ENCODE measurements around the gene RCL1. TPM values are rescaled to one million over a fixed set of nuclear protein-coding genes. Genes with fewer than 3 reads are reported as not detected.

Gene RCL1
- polyA plus RNA-seq, 2 of the 4 experiments (the other 2 are of a cell fraction) = 25.5 to 27.5 TPM

GRCh38 chr9:4904322-4905134 is 111.8 kb downstream of the RCL1 start:
- DNase-seq (ENCODE audit: low read depth in 1 of 2, low spot score in 1 of 2) = peak in 1 of 2 experiments; percentile 61

GRCh38 chr9:4905135-4905490 is 112.4 kb downstream of the RCL1 start:
- ATAC-seq (peak in 1 of 2 experiments; percentile 39; a peak in 4 of 6 replicates), FAIRE-seq (no peak), DNase-seq (ENCODE audit: low read depth in 1 of 2, low spot score in 1 of 2) (peak in 1 of 2 experiments; percentile 8)
- CTCF ChIA-PET = no interaction called here
- peaks cover 37% of the 10 kb centered on the region for H3K4me1 ChIP-seq
- TF ChIP-seq JUNB (IDR thresholded peaks at IDR 0.05) = no peak; the same call in 1 of the 2 replicates
- no peak for TF ChIP-seq BHLHE40 (IDR thresholded peaks at IDR 0.05; ENCODE audit: low read depth, low read length)
- TF ChIP-seq GATA3 (IDR thresholded peaks at IDR 0.05; ENCODE audit: borderline replicate concordance) = 0 out of 2 replicates have a peak, but pooled peaks have one; percentile 3
- TF ChIP-seq, protein P1, sequence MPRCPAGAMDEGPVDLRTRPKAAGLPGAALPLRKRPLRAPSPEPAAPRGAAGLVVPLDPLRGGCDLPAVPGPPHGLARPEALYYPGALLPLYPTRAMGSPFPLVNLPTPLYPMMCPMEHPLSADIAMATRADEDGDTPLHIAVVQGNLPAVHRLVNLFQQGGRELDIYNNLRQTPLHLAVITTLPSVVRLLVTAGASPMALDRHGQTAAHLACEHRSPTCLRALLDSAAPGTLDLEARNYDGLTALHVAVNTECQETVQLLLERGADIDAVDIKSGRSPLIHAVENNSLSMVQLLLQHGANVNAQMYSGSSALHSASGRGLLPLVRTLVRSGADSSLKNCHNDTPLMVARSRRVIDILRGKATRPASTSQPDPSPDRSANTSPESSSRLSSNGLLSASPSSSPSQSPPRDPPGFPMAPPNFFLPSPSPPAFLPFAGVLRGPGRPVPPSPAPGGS (IDR thresholded peaks at IDR 0.05) = 0 out of 3 replicates have a peak, but pooled peaks have one; percentile 2
- peak in 1 of 2 experiments; percentile 58; a peak in 2 of 4 replicates for TF ChIP-seq CEBPB (IDR thresholded peaks at IDR 0.05)
- TF ChIP-seq ZSCAN20 (CRISPR knock-in tag; IDR thresholded peaks at IDR 0.05) = no peak
- no peak for TF ChIP-seq HDAC2 (IDR thresholded peaks at IDR 0.05)
- peak in 1 of 2 experiments; percentile 43; a peak in 3 of 5 replicates for TF ChIP-seq EP300 (IDR thresholded peaks at IDR 0.05)
- TF ChIP-seq JUN (IDR thresholded peaks at IDR 0.05) = peak in 1 of 2 experiments; percentile 62; a peak in 1 of 5 replicates
- TF ChIP-seq CTCF (IDR thresholded peaks at IDR 0.05) = no peak
- 7% methylated on average over 2 of the region's 2 CpGs for WGBS (ENCODE audit: missing lambda C conversion rate)
- H3K4me3 ChIP-seq = no peak overlapping the region
- no peaks in the 10 kb centered on the region for H3K9me3 ChIP-seq
- peak overlapping the region; percentile 64 for H3K4me2 ChIP-seq
- H3K27ac ChIP-seq = peak overlapping the region; percentile 35 to 62; a peak in 5 of 6 replicates
- POLR2A ChIA-PET = no interaction called here

More at GRCh38 chr9:4904322-4905134, 111.8 kb downstream of the RCL1 start:
- TF ChIP-seq JUNB (IDR thresholded peaks at IDR 0.05) (peak; percentile 46; the same call in 1 of the 2 replicates), EP300 (IDR thresholded peaks at IDR 0.05) (peak; percentile 59 to 75; a peak in 4 of 5 replicates), JUN (IDR thresholded peaks at IDR 0.05) (peak; percentile 35 to 69; a peak in 2 of 5 replicates), ESRRA (IDR thresholded peaks at IDR 0.05; ENCODE audit: borderline replicate concordance, low read length) (no peak), NPAS2 (CRISPR knock-in tag; IDR thresholded peaks at IDR 0.05; ENCODE audit: borderline replicate concordance) (no peak), HOXA7 (CRISPR knock-in tag; IDR thresholded peaks at IDR 0.05) (no peak), CEBPB (IDR thresholded peaks at IDR 0.05) (peak; percentile 68 to 70; a peak in 2 of 4 replicates), EHMT2 (IDR thresholded peaks at IDR 0.05; ENCODE audit: low read depth) (no peak), GATA3 (IDR thresholded peaks at IDR 0.05; ENCODE audit: borderline replicate concordance) (peak; percentile 36; the same call in 1 of the 2 replicates), KDM1A (IDR thresholded peaks at IDR 0.05; ENCODE audit: low read depth) (no peak), CBX2 (IDR thresholded peaks at IDR 0.05; ENCODE audit: borderline replicate concordance, low read depth) (no peak), POLR2AphosphoS2 (conservative IDR thresholded peaks at IDR 0.05; ENCODE audit: low read length) (no peak), HES2 (IDR thresholded peaks at IDR 0.05) (peak; percentile 63; the same call in 1 of the 2 replicates)
- TF ChIP-seq, protein P1 (IDR thresholded peaks at IDR 0.05) = peak; percentile 66; the same call in 1 of the 3 replicates
- ATAC-seq (peak; percentile 30 to 65; a peak in 4 of 6 replicates), FAIRE-seq (no peak)
- Histone ChIP-seq H3K9me3 (no peaks in the 10 kb centered on the region), H3K4me2 (peak overlapping the region; percentile 64), H3K4me3 (no peak overlapping the region), H3K4me1 (peaks cover 37% of the 10 kb centered on the region), H3K27ac (peak overlapping the region; percentile 63 to 81)
- WGBS (ENCODE audit: missing lambda C conversion rate) = 61% methylated on average over 3 of the region's 3 CpGs
- ChIA-PET POLR2A (no interaction called here), CTCF (no interaction called here)

Small RNA genes lying within 50 kb of the gene (small RNA-seq; reads per million reads assigned to genes)
- gene AL158147.1 (0 reads per million in 6 experiments), gene MIR101-2 (0 reads per million in 6 experiments)

Other genes starting within 250 kb of the RCL1 start
- gene PLPP6, start 130.7 kb upstream of the RCL1 start, polyA plus RNA-seq (2011; rRNA removed) = 13.2 and 13.5 TPM in 2 replicates
- gene PLPP6, start 130.7 kb upstream of the RCL1 start, polyA plus RNA-seq (2017; fragmentation: RNase III; extraction: RNeasy Plus Mini Kit Qiagen cat#74134 plus additional on column Dnase treatment) = 8.8 to 11.2 TPM (median 11.2 TPM) in 3 replicates
- gene SPATA6L, start 126.5 kb upstream of the RCL1 start, polyA plus RNA-seq (2011; rRNA removed) = 5.9 and 6.6 TPM in 2 replicates
- gene SPATA6L, start 126.5 kb upstream of the RCL1 start, polyA plus RNA-seq (2017; fragmentation: RNase III; extraction: RNeasy Plus Mini Kit Qiagen cat#74134 plus additional on column Dnase treatment) = 0.99 to 1.6 TPM (median 1.2 TPM) in 3 replicates
- gene CDC37L1, start 113.4 kb upstream of the RCL1 start, polyA plus RNA-seq (2011; rRNA removed) = 10.4 and 16.2 TPM in 2 replicates
- 9.5 to 10.5 TPM (median 9.7 TPM) in 3 replicates for gene CDC37L1, start 113.4 kb upstream of the RCL1 start, polyA plus RNA-seq (2017; fragmentation: RNase III; extraction: RNeasy Plus Mini Kit Qiagen cat#74134 plus additional on column Dnase treatment)
- gene AK3, start 51.7 kb upstream of the RCL1 start, polyA plus RNA-seq (2011; rRNA removed) = 70.4 and 83.0 TPM in 2 replicates
- gene AK3, start 51.7 kb upstream of the RCL1 start, polyA plus RNA-seq (2017; fragmentation: RNase III; extraction: RNeasy Plus Mini Kit Qiagen cat#74134 plus additional on column Dnase treatment) = 42.6 to 51.0 TPM (median 49.0 TPM) in 3 replicates
- gene JAK2, start 192.3 kb downstream of the RCL1 start, polyA plus RNA-seq (2011; rRNA removed) = 6.5 and 7.7 TPM in 2 replicates
- 2.6 to 3.1 TPM (median 2.9 TPM) in 3 replicates for gene JAK2, start 192.3 kb downstream of the RCL1 start, polyA plus RNA-seq (2017; fragmentation: RNase III; extraction: RNeasy Plus Mini Kit Qiagen cat#74134 plus additional on column Dnase treatment)